HG03060 (cell line): Measurements from ENCODE around the gene CTSW.

Experiments
- ATAC-seq: cut with Tn5 transposase; IDR thresholded peaks from one replicate; pipeline ENCODE4 v1.9.1; 2021; ENCODE audit warnings: low read depth, moderate number of reproducible peaks; ENCODE audit not compliant: unreplicated experiment

Gene CTSW

DNA sequence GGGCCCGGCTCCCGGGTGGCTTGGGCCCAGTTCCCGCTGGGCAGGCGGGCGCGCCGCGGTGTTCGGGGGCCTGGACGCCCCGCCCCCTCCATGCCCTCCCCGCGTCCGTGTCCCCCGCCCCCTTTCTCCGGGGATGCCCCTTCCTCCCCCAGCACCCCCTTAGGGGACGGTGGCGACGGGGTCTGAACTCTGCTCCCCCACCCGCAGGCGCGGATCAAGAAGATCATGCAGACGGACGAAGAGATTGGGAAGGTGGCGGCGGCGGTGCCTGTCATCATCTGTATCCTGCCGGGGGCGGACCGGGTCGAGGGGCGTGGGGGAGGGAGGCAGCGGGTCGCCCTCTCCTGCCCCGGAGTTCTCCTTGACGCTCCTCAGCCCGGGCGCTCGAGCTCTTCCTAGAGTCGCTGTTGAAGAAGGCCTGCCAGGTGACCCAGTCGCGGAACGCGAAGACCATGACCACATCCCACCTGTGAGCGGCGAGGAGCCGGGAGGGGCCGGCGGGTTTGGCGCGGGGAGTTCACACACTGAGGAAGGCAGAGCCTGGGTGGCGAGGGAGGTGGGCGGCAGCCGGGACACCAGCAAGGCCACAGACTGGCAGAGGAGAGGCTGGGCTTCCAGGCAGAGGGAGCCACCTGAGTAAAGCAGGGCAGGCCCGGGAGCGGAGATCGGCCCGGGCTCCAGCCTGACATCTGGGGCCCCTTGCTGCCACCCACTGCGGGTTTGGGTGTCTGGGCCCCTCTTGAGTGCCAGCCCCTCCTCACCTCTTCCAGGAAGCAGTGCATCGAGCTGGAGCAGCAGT is 40.1 kb downstream of the CTSW start:
- ATAC-seq, result peak; percentile 26

DNA sequence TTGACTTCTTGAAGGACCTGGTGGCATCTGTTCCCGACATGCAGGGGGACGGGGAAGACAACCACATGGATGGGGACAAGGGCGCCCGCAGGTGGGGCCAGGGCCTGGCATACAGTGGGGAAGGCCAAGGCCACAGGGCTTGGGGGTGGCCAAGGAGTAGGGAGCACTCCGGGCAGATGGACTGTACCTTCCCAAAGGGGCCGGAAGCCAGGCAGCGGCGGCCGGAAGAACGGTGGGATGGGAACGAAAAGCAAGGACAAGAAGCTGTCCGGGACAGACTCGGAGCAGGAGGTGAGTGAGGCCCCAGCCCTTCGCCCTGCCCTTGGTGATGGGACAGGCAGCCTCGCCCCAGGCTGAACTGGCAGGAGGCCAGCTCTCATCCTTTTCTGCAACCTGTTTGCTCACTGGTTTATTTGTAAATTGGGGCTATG is 40.8 kb downstream of the CTSW start:
- ATAC-seq, result no peak

GRCh38 chr11:65921033-65921555 is 41.5 kb downstream of the CTSW start:
- ATAC-seq, result no peak

GRCh38 chr11:65921876-65922275 is 42.2 kb downstream of the CTSW start:
- ATAC-seq, result no peak

GRCh38 chr11:65922565-65922964 is 42.9 kb downstream of the CTSW start:
- no peak for ATAC-seq

GRCh38 chr11:65925397-65925796 is 45.8 kb downstream of the CTSW start:
- no peak for ATAC-seq

DNA sequence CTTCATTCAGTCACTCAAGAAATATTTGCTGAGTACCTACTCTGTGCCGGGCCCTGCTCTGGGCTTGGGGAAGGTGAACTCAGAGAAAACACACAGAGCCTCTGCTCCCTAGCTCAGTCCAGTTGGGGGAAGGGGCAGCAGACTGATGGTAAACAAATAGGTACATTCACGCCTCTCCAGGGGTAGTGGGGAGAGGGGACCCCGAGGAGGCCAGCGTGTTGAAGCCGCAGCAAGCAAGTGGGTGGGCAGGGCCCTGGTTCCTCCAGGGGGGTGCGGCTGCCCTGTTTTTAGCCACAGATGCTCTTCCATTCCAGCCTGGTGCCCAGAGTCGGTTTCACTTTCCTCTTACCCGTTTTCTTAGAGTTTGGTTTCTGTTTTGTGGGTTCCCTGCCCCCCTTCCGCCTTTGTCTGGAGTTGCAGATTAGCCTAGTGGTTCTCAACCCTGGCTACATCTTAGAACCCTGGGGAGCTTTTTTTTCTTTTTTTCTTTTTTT is 48.3 kb downstream of the CTSW start:
- no peak for ATAC-seq

DNA sequence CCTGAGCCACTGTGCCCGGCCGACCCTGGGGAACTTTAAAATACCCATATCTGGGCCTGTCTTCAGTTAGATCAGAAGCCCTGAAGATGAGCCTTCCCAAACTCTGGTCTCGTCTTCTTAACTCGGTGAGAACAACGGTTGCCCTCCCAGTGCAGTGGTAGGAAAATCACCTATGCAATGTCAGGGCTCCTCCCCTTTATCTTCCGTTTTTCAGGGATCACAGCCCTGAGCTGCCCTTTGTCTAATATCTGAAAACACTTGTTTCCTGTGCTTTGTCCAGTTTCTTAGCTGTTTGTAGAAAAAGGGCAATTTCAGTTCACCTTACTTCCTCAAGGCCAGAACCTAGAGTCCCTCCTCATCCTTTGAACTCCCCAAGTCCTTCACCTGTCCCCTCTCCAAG is 49.0 kb downstream of the CTSW start:
- ATAC-seq, result no peak

DNA sequence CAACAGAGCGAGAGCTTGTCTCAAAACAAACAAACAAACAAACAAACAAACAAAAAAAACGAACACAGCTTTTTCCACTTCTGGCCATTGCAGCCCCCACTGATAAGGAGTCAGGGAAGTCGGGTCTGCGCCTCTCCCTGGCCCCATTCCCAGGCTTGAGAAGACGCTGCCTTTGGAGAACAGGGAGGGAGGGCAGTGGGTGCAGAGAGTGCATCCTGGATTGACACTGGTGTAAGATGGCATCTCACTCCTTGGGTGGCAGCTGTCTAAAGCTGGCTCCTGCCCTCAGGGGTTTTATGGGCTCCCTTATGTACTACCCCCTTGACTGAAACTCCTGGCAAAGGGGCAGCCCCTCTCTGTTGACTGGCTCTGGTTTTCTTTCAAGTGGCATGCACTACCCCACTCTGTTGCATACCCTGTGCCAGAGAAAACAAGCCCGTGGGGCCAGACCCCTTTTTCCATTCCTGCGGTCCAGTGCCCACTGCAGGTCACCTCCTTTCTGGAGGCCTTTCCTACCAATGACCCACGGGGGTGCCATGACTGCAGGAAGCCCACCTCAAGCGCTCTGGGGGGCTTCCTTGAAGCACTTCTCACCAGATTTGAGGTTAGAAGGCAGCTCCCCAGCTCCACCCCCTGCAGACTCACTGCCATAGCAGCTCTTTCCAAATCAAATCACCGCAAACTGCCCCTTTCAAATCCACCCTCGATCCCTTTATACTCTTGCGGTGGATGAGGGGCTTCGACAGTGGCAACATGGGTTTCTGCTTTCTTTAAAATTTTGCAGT is 52.3 kb downstream of the CTSW start:
- ATAC-seq, result no peak

DNA sequence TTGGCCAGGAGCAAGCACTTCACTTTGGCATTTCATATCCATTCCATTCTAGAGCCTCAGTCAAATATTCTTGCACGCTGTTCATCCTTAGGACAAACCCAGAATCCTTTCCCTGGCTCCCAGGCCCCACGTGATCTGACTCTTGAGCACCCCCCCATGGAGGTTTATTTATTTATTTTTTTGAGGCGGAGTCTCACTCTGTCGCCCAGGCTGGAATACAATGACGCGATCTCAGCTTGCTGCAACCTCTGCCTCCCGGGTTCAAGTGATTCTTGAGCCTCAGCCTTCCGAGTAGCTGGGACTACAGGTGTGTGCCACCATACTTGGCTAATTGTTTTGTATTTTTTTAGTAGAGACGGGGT is 52.9 kb downstream of the CTSW start:
- no peak for ATAC-seq
